Adrenal gland (tissue), 5 donors: ENCODE data around the gene CREBBP.
"Not testable (repeated sequence)": the region's sequence is repeated elsewhere in the genome, so short reads cannot be mapped to it uniquely, and the experiment has no call there.

Experiments used
- CTCF ChIP-seq, 6 experiments: fragments of 450-650 bp in 4 of 6; fragments of 200-600 bp in 2 of 6; sonication (generic) in 1 of 6; IDR thresholded peaks; 1 replicate in 5 of 6; 2 replicates in 1 of 6; pipeline versions ENCODE4 v1.5.1 to v1.8.0; 2016 to 2021; ENCODE audit warnings: antibody characterized with exemption in 6 of 6, mild to moderate bottlenecking in 2 of 6, moderate library complexity in 1 of 6
- POLR2A ChIP-seq, 2 donors: fragments of 450-650 bp; IDR thresholded peaks; one replicate each; pipeline ENCODE4 v1.6.1; 2017; ENCODE audit warnings: antibody characterized with exemption in 2 of 2, mild to moderate bottlenecking in 2 of 2, moderate library complexity in 1 of 2
- donor health status: DM: no; HTN: no; CAD: no.

GRCh38 chr16:3927147-3927546, 46.6 kb upstream of the CREBBP start:
- TF ChIP-seq CTCF, POLR2A (IDR thresholded peaks at IDR 0.05): not testable (repeated sequence)
